HG03139 (cell line): ENCODE data around the gene KLHL7.
"Not testable (repeated sequence)": the region's sequence is repeated elsewhere in the genome, so short reads cannot be mapped to it uniquely, and the experiment has no call there.

Experiments
- ATAC-seq: cut with Tn5 transposase; IDR thresholded peaks from one replicate; pipeline ENCODE4 v1.9.1; 2021; ENCODE audit not compliant: unreplicated experiment

Gene KLHL7

GRCh38 chr7:23175938-23176337 lies 70.4 kb downstream of the KLHL7 start:
- ATAC-seq = no peak

DNA sequence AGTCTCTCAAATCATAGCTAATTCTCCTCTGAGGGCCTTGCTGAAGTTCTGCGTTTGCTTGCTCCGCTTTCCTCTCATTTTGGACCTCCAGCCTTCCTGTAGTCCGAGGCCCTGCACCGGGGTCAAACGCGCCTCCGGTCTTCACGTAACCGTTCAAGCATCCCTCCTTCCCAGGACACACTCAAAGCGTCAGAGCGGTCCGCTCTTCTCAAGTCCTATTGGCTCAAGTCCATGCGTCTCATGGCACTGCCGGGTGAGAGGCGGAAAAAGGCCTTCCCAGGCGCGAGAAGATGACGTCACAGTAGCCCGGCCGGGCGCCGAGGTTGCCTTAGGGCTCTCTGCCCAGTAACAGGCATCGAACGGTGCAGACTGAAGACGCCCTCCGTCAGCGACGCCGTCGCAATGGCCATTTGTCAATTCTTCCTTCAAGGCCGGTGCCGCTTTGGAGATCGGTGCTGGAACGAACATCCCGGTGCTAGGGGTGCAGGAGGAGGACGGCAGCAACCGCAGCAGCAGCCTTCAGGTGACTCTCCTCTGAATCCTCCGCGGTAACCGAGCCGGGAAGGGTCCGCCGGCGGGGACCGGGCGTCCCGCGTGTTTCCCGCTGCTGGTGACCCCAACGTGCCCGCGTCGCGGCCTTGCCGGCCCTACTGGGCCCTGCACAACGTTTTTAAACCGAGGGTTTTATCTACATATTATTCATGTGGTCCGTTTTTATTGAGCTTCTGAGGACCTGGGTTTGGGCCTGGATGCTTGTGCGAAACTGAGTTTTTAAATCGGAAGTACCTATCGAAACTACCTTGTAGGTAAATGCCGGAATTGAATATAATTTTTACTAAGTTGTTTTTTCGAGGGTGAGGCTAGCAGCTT lies 76.3 kb downstream of the KLHL7 start, which contains the start of gene NUP42:
Gene NUP42, plus strand, starts transcription at position 365 of the 870 bp plus-strand sequence. Its CDS starts 38 bp downstream, at position 403.
- ATAC-seq = peak; percentile 96

DNA sequence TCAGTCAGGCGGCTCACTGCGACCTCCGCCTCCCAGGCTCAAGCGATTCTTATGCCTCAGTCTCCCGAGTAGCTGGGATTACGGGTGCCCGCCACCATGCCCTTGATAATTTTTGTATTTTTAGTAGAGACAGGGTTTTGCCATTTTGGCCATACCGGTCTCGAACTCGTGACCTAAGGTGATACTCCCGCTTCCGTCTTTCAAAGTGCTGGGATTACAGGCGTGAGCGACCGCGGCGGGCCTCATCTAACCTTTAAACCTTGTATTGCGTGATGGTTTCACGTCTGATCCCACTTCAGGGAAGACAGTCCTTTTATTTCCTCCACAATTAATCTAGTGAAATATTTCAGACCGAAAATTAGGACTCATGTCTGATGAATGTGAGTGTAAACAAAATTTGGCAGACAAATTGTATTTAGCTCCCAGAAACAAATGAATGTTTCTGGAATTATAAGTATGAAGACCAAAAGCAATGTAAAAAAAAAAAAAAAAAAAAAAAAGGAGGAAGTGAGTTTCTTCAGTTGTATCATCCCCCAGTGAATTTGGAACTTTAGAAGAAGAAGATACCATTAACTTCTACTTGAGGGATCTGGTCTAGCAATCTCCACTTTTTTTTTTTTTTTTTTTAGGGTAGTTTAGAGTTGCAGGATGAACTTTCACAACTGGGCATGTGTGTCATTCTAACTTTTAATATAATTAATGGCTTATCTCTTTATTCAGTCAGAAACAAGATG lies 77.9 kb downstream of the KLHL7 start:
- ATAC-seq = no peak

DNA sequence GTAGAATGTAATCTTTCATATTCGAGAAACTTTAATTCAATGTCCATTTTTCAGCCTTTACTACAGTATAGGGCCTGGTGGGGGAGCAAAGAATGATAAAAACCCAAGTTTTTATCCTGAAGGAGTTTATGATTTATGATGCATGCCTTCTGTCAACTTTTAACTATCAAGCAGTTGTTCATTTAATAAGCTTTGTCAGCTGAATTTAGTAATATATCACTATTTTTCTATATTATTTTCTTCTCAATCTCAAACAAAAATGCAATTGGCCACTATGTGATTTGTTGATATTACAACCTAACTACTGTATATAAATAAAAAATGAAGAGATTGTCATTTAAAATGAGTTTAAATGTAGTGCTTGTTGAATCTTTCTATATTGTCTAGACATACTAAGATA lies 78.7 kb downstream of the KLHL7 start:
- no peak for ATAC-seq

DNA sequence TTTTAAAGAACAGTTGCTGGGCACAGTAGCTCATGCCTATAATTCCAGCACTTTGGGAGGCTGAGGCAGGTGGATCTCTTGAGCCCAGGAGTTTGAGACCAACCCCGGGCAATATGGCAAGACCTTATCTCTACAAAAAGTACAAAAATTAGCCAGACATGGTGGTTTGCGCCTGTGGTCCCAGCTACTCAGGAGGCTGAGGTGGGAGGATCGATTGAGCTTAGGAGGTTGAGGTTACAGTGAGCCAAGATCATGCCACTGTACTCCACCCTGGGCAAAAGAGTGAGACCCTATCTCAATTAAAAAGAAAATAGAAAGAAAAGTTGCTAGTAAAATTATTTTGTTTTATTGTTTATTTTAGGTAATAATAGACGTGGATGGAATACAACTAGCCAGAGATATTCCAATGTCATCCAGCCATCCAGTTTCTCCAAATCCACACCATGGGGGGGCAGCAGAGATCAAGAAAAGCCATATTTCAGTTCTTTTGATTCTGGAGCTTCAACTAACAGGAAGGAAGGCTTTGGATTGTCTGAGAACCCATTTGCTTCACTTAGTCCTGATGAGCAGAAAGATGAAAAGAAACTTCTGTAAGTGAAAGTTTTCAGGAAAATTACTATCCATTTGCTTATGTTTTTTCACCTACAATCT lies 79.2 kb downstream of the KLHL7 start:
- no peak for ATAC-seq

DNA sequence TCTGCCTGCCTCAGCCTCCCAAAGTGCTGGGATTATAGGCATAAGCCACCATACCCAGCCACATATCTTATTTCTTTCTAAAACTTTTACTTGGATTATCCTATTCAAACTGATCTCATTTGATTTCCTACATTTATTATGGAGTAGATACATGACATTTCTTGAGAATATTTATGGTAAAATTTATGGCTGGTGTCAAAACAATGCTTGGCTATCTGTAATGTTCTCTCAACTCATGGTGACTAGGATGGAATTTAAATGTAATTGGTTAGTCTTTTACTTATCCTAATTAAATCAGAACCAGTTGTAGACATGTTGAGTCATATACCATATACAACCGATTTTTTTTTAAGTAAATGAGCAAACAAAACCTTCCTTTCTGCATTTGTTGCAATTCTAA lies 80.4 kb downstream of the KLHL7 start:
- ATAC-seq = no peak

DNA sequence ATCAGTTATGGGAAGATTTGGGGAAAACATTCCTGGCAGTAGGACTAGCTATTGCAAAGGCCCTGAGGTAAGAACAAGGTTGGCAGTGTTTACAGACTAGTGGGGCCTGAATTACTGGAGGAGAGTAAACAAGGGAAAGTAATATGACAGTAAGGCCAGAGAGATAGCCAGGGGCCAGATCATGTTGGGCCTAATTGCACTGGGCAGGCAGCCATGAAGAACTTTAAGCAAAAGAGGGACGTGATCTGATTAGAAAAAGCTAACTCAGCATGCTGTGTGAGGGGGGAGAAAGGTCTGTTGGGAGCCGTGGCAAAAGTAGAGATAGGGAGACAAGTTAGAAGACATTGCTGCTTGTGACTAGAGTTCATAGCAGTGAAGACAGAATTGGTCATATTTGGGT lies 85.4 kb downstream of the KLHL7 start:
- no peak for ATAC-seq

DNA sequence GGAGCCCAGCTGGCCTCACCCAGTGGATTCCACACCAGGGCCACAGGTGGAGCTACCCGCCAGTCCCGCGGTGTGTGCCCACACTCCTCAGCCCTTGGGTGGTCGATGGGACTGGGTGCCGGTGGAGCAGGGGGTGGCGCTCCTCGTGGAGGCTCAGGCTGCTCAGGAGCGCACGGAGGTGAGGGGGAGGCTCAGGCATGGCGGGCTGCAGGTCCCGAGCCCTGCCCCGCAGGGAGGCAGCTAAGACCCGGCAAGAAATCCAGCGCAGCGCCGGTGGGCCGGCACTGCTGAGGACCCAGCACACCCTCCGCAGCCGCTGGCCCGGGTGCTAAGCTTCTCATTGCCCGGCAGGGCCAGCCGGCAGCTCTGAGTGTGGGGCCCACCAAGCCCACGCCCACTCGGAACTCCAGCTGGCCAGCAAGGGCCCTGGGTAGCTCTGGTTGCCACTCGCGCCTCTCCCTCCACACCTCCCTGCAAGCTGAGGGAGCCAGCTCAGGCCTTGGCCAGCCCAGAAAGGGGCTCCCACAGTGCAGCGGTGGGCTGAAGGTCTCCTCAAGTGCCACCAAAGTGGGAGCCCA lies 88.2 kb downstream of the KLHL7 start:
- not testable (repeated sequence) for ATAC-seq

GRCh38 chr7:23196306-23196705 lies 90.7 kb downstream of the KLHL7 start:
- ATAC-seq = no peak

GRCh38 chr7:23197745-23198144 lies 92.2 kb downstream of the KLHL7 start:
- not testable (repeated sequence) for ATAC-seq

DNA sequence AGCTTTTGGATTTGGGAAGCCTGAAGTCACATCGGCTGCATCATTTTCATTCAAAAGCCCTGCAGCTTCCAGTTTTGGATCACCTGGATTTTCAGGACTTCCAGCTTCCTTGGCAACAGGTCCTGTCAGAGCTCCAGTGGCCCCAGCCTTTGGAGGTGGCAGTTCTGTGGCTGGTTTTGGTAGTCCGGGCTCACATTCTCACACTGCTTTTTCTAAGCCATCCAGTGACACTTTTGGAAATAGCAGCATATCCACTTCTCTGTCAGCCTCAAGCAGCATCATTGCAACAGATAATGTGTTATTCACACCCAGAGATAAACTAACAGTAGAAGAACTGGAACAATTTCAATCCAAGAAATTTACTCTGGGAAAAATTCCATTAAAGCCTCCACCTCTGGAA lies 94.7 kb downstream of the KLHL7 start:
- no peak for ATAC-seq

DNA sequence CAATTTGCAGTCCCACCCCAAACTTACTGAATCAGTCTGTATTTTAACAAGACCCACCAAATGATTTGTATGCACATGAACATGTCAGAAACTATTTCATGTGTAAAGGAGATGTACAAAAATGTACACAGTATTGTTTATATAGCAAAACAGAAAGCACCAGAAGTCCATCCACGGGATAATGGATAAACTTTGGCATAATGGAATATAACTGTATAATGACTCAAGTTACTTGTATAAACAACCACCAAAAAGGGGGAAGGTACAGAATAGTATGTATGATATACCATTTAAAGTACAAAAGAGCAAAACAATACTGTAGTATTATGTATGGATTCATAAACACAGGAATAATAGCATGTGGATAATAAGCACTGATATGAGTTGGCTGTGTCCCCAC lies 98.7 kb downstream of the KLHL7 start:
- no peak for ATAC-seq

- no peak for ATAC-seq
Measured at GRCh38 chr7:23205577-23205908, 100.0 kb downstream of the KLHL7 start.

DNA sequence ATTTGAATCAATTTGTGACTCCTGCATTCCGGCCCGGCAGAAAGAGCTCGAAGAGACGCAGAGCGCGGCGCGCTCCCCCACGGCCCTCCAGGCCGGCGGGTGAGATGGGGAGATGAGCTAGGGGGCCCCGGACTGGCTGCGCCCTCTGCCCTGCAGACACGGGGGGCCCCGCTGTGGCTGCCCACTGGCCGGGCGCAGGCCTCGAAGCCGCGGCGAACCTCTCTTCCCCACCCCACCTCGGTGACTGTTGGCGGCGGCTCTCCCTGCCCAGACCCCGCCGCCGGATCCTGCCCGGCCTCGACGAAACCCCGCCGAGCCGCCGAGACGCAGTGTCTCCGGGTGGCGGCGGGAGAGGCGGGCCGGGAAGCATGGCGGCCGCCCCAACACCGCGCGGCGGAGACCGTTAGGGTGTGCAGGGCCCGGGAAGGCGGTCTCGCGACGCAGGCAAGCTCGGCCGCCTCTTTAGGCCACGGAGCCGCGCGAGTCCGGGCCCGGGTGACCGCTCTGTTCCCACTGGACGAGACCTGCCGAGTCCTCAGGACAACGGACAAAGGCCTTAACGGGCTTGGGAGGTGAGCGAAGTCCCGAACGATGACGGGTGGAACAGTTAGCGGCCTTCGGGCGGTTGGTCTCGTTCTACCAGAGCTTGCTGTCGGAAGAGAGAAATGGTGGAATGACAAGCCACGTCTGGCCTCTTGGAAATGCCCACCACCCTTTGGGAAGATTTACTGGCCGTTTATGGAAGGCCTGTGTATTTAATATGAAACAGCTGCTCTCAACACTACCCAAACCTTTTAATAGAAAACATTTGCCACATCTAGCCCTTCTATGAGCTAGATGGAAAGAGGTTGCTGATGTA lies 100.6 kb downstream of the KLHL7 start:
- ATAC-seq = no peak

DNA sequence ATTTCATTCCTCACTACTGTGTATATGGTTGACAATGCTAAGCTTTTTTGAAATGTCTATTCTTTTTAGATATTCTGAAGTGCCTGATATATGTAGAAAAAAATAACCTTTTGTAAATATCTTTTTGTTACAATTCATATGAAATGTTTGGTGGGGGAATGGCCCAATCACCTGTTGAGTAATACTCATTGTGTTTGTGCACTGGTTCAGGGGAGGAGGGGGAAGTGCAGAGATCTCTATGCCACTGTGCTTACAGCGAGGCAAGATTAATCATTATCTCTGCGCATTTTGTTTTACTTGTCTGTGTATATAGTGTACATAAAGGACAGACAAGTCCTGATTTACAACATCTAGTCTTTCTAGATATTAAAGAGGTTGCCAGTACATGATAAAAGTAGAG lies 101.4 kb downstream of the KLHL7 start:
- ATAC-seq = no peak

GRCh38 chr7:23207884-23208283 lies 102.3 kb downstream of the KLHL7 start:
- no peak for ATAC-seq

GRCh38 chr7:23208316-23208715 lies 102.7 kb downstream of the KLHL7 start:
- ATAC-seq = no peak

DNA sequence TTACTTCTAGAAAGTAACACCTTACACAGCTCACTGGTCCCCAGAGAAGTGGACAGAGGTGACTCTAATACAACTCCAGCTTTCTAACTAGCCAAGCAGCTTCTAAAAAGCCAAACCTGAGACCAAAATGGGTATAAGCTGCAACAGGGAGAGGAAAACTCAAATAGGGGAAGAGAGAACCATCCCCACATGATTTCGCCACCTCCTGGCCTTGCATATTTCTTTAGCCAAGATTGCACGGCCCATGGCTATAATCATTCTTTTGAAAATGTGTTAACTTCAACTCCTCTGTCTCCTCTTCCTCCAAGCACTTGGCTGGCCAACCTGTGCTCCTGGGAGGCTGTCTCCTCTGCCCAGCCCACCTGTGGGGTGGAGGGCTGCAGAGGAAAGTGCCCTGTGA lies 104.9 kb downstream of the KLHL7 start:
- no peak for ATAC-seq

DNA sequence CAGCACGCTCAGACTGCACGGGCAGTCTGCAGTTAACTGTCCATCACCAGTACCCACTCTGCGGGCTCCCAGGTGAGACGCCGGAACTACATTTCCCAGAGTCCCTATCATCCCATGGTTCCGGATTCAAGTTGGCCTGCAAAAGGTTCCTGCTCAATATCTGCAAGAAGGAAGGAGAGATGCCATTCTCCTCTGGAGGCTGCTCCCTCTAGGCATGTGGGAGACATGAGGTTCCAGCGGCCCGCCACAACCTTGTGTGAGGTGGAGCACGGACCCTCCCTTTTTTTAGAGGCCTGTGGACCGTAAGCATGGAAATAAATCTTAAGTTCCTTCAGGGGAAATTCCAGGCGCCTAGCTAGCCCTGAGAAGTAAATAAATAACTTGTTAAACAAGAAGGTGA lies 106.0 kb downstream of the KLHL7 start:
- no peak for ATAC-seq

- ATAC-seq = no peak
Measured at GRCh38 chr7:23212395-23212794, 106.8 kb downstream of the KLHL7 start.

- no peak for ATAC-seq
Measured at GRCh38 chr7:23212841-23213240, 107.3 kb downstream of the KLHL7 start.
